Fibroblast of skin of right biceps (primary cell): ENCODE measurements around the gene ATP1A4.
"Not testable (repeated sequence)": the region's sequence is repeated elsewhere in the genome, so short reads cannot be mapped to it uniquely, and the experiment has no call there.

ENCODE experiments used
- DNase-seq: peaks from one replicate; pipeline ENCODE4 v3.0.0-alpha.2; 2013

Gene ATP1A4

DNA sequence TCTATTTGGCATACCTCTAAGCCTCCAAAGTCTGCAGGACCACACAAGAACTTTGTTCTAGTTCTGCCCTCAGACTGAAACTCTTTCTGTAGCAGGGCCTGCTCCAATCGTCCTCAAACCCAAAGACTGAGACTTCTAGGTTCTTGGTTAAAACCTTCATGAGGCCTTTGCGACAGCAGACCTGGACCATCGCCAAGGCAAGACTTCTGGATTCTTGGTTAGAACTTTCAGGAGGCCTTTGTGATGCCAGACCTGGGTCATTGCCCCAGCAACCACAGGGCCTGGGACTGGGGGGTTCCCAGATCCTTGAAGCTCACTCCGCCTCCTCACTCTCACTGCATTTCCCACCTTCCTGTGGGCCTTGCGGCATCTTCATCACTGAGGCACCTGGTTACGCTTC lies at the start of gene ATP1A4:
TSS of gene ATP1A4 (plus strand) at position 301 of the 400 bp plus-strand sequence. CDS start 438 bp downstream, outside the sequence.
- no peak for DNase-seq

DNA sequence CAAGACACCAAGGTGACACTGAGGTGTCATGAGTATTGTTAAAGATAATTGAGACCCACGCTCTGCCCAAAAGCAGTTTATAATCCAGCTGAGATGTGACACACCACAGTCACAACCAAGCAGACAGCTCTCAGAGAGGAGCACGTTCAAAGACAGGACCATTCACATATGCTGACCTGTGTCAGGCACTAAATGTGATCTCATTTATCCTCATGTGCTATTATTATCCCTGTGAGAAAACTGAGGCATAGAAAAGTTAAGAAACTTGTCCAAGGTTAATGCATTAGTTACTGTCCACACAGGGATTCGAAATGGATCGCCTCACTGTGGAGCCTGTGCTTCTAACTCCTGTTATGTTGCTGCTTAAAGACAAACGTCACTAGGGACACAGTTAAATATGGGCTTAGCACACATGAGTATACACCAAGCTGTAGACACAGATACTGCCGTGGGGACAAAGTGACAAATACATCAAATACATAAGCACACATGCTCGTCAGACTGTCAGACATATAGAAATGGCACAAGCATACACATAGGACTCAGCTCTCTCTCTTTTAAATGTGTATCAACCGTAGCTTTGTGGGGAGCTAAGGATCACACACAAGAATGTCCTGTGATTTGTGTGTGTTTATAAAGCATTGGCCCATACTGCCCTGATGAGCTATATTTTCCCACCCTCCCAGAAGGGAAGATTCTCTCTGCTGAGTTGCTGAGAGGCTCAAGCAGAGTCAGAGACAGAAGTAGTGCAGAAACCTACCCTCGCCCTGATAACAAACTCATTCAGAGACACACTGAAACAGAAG lies 49.5 kb upstream of the ATP1A4 start:
- no peak for DNase-seq

GRCh38 chr1:160103658-160104408 lies 47.6 kb upstream of the ATP1A4 start:
- DNase-seq = no peak

DNA sequence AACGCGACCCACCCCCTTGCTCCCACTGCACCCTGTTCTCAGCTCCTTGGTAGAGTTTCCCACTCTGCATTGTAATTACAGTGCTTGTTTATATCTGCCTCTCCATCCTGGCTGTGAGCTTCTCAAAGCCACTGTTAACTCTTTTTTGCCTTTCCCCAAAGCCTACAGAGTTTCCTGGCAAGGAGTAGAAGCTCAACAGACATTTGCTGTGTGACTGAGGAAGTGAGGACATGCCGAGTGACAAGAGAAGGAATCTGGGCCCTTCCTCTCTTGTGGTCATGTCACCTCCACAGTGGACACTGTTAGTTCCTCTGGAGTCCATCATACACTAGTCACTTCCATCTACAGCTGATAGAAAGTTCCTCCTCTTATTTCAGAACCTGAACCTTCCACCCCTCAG lies 46.9 kb upstream of the ATP1A4 start:
- DNase-seq = no peak

- no peak for DNase-seq
Measured at GRCh38 chr1:160105155-160105554, 46.2 kb upstream of the ATP1A4 start.

GRCh38 chr1:160107512-160107911 lies 43.9 kb upstream of the ATP1A4 start:
- DNase-seq = no peak

DNA sequence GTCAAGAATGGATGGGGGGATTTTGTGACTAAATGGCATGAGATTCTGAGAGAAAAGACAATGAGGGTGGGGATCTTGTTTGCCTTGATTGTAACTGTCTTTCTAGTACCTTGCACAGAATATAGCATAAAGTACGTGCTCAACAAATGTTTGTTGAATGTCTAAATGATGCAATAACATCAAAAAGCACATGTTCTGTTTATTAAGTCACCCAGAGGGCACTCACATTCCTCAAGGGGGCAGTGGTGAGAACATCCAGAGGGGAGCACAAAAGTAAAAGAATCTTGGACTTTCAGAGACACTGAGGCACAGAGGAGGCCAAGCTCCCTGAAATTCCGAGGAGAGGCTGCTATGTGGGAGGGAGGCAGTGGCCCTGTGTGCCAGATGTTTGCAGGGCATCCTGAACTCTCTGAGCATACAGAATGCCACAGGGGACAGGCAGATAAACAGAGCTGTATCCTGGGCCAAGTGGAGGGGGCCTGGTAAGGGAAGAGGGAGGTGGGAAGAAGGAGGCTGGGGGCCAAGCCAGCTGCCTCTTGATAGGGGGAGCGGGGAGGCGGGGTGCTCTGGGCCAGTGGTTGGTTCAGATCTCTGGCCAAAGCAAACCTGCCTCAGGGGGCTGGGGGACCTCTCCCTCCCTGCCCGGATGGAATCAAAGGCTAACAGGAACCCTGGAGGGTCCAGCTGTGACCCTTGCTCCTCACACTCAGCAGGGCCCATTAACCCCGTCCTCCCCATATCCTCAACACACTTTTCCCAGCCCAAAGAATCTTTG lies 42.3 kb upstream of the ATP1A4 start:
- peak; percentile 60 for DNase-seq

DNA sequence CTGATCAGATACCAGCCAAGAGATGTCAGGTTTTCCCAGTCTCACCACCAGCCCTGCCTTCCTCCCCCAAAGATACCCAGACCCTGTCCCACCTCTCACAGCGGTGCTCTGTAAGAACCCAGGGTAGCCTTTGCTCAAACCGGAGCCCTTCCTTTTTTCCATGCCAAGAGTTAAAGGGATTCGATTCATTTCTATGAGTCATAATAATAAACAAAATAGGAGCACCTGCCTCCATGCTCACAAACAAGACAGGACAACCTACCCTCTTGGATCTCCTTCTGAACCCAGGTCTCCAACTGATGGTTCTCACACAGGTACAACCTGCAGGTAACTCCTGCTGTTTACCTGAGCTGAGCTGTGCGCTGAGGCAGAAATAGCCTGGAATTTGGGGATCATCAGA lies 41.7 kb upstream of the ATP1A4 start:
- DNase-seq = no peak

DNA sequence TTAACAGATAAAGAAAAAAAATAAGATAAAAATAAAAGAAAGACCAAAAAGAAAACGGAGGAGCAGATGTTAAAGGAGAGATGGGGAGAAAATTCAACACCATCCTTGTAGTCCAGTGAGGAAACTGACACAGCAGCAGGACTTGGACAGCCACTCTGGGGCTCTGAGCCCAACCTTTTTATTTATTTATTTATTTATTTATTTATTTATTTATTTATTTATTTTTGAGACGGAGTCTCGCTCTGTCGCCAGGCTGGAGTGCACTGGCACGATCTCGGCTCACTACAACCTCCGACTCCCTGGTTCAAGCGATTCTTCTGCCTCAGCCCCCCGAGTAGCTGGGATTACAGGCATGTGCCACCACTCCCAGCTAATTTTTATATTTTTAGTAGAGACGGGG lies 39.9 kb upstream of the ATP1A4 start:
- not testable (repeated sequence) for DNase-seq

GRCh38 chr1:160112357-160112756 lies 39.0 kb upstream of the ATP1A4 start:
- no peak for DNase-seq

GRCh38 chr1:160113407-160113806 lies 38.0 kb upstream of the ATP1A4 start:
- no peak for DNase-seq

DNA sequence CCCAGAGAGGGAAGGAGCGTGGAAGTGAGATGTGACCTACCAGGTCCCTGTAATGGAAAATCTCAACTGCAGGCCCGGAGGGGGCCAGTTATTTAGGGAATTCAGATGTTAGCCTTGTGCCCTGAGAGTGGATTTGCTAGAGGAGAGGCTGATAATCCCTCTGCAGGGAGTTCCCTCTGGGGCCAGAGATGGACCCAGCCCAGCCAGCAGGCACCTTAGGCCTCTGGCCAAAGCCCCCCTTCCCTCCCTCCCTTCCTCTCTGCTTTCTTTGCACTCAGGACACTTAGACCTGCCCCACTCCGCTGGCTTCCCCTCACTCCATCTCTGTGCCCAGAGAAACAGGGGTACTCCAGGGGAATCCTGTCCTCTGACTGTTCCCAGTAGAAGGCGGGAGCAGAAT lies 37.3 kb upstream of the ATP1A4 start:
- no peak for DNase-seq

DNA sequence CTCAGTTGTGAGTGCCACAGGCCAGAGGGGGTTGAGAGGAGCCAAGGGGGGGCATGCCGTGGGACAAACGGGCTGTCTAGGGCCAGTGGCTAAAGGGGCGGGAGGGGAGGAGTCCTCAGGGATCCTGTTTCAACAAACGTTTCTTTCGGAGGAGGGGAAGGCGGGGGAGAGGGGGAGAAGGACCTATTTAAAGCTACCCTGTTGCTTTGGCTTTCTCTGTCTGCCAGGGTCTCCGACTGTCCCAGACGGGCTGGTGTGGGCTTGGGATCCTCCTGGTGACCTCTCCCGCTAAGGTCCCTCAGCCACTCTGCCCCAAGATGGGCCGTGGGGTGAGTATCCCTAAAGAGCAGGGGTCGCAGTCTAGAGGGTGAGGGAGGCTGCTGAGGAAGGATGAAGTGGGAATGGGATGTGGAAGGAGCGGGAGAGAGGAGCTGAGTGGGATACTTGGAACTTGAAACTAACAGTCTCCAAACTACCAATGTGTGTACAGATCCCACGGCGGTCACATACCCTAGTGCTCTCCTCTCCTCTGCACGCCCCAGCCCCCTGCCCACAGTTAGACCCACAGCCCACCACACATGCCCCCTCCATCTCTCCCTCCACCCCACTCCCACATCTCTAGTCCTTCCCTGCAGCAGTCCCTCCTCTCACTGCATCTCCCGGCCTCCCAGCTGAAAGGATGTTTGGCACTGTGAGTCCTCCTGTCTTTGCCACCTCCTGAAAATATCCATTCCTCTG lies 35.7 kb upstream of the ATP1A4 start, which contains the start of gene ATP1A2:
TSS of gene ATP1A2 (plus strand) at position 215 of the 738 bp plus-strand sequence. CDS start at position 318, 103 bp downstream.
- no peak for DNase-seq

DNA sequence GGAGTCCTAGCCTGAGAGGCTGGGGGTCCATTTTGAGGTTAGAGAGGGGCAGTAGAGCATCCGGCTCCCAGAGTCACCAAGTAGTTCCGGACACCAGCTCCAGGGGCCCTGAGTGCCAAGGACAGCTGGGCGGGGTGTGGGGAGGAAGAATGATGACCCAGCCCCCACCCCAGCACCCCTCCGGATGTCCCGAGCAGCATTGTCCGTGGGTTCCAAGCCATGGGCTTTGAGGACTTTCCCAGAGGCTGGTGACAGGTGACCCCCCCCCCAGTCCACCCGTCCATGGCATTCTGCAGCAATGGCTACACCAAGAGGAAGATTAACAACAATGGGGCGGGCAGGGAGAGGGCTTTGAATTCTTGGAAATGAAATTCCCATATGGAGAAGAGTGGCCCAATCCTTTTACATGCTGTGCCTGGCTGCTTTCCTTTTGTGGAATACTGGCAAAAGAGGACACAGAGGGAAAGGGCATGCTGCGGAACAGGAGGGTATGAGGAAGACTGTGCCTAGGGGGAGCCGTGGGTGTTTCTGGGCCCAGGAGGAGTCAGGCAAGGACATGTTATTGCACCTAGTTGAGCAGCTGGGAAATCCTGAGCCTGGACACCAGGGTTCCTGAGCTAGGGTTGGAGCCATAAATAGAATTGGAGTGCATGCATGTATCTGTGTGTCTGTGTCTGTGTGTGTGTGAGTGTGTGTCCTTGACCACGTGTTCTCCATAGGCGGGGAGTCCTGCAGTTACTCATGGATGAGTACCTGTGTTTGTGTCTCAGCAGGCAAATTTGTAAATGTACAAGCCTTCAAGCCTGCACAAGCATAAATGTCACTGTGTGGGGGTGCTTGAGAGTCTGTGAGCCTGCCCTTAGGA lies 34.9 kb upstream of the ATP1A4 start:
- peak; percentile 49 for DNase-seq

DNA sequence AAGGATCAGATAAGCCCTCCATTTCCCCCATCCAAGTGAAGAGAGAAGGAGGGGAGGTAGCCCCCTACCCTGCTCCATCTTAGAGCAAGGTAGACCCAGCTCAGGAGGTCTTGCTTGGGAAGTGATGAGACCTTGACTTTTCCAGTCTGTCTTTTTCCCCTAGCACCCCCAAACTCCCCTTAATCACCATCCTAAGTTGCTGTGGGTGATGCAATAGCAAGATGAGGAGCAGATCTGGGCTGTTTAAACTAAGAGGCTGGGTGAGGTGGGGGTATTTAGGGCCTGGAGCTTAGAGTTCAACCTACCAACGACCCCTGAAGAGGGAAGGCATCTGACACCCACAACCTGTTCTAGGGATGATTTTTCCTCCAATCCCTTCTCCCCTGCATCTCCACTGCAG lies 34.1 kb upstream of the ATP1A4 start:
- DNase-seq = no peak

DNA sequence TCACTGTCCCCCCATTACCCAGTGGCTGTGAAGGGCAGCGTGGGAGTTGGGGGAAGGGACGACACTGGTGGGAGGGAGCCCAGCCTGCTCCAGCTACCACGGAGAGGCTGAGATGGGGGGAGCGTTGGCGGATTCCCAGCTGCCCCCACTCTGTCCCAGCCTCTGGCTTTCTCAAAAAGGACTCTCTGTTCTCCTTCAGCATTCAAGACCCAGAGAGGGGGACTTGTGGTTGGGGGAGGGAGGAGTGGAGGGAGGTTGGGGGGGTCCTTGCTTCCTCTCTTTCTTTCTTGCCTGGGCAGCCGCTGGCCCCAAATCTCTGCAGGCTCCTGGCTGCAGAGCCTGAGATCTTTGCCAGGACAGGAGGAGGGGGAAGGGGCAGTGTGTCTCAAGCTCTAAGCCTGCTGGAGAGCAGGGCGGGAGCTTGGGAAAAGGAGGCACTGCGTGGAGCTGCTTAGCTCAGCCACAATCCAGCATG lies 33.7 kb upstream of the ATP1A4 start:
- peak; percentile 36 for DNase-seq

GRCh38 chr1:160118928-160119327 lies 32.5 kb upstream of the ATP1A4 start:
- DNase-seq = no peak

DNA sequence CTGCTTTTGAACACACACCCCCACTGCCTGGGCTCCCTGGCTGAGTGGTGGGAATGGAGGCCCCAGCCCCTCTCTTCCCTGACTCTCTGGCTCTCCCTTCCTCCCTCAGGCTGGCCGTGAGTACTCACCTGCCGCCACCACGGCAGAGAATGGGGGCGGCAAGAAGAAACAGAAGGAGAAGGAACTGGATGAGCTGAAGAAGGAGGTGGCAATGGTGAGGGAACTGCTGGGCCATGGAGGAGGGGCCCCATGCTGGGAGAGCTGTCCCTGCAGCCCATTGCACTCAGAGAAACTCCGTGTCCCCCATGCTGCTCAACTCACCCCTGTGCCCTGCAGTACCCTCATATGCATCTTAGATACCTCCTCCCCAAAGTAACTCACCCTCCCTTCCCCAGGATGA lies 30.6 kb upstream of the ATP1A4 start:
- no peak for DNase-seq

GRCh38 chr1:160121388-160121787 lies 30.0 kb upstream of the ATP1A4 start:
- DNase-seq = no peak

DNA sequence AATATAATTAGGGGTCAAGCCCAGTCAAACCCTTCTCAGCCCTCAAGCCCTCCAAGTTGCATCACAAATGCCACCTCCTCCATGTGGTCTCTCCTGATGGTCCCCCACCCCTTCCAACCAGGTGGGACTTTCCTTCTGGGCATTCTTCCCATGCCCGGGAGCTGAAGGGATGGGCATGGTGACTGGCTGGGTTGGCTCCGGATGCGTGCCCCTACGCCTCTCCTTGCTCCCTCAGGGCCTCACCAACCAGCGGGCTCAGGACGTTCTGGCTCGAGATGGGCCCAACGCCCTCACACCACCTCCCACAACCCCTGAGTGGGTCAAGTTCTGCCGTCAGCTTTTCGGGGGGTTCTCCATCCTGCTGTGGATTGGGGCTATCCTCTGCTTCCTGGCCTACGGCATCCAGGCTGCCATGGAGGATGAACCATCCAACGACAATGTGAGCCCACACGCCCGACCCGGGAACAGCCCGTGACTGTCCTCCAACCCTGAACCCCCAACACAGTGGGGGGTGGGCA lies 28.4 kb upstream of the ATP1A4 start:
- DNase-seq = no peak

DNA sequence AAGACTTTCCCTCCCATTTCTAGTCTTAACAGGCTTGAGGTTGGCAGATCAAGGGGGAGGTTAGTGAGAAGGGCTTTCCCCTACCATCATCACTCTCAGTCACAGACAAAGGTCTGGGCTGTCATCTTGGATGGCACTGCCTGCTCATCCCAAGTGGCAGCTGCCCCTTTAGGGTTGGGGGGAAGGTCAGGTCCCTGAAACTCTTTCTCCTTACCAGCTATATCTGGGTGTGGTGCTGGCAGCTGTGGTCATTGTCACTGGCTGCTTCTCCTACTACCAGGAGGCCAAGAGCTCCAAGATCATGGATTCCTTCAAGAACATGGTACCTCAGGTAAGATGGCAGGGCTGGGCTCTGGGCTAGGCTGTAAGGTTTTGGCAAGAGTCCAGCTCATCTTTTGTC lies 27.7 kb upstream of the ATP1A4 start:
- DNase-seq = no peak
